ENCODE measurements around the gene TPX2.
"Not testable (repeated sequence)": the region's sequence is repeated elsewhere in the genome, so short reads cannot be mapped to it uniquely, and the experiment has no call there.

TPX2 gene

DNA sequence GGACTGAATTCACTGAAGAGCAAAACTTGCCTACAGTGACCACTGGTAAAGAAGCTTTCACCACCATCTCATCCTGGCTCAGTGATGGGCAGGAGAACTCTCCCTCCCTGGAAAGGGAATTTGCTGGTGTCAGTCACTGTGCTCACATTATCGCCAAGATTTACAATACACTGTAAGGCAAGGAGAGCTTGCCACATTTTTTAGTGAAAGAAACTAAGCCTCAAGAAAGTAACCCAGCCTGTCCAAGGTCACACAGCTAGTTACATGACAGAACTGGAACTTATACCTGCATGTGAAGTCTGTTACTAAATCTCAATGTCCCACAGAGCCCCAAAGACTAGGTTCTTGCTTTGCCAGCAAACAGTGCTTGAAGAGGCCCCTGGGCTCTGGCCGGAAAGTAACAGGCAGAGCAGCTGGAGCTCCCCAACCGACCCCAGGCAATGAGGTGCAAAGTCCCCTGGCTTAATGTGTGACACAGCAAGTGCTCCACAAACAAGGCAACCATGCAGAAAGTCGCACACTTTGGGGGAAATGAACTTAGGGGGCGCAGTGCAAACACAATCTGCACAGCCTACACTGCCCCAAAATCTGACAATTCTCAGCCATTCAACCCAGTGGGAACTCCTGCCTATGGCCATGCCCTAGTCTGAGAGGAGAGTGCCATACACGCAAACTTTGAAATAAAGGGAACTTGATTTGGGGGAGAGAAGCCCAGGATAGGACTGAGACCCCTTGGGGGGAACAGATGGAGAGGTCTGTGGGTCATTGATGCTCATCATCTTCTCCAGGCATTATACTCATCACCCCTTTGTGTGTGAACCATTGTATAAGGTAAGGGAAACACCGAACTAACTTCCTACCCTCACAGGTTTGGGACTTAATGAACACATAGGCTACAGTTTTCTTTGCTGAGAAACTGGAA is 18.3 kb upstream of the TPX2 start:
- DNase-seq, result no peak

DNA sequence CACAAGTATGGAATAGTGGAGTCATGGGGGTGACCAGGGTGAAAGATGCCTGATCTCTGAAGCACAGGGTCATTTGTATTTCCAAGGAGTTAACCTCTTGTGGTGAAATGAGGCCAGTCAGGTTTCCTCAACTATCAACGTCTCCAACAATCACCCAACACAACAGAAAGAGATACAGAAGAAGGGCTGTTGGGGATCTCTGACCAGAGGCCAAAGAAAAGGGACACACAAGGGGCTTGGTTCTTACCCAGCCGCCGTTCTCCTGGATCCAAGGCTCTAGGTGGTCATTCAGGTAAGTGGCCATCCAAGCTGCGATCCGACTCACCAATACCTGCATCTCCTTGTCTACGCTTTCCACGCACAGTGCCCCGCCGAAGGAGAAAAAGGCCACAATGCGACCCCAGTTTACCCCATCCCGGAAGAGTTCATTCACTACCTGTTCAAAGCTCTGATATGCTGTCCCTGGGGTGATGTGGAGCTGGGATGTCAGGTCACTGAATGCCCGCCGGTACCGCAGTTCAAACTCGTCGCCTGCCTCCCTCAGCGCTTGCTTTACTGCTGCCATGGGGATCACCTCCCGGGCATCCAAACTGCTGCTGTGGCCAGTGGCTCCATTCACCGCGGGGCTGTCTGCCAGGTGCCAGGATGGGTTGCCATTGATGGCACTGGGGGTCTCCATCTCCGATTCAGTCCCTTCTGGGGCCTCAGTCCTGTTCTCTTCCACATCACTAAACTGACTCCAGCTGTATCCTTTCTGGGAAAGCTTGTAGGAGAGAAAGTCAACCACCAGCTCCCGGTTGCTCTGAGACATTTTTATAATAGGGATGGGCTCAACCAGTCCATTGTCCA is 17.5 kb upstream of the TPX2 start:
- no peak for DNase-seq

DNA sequence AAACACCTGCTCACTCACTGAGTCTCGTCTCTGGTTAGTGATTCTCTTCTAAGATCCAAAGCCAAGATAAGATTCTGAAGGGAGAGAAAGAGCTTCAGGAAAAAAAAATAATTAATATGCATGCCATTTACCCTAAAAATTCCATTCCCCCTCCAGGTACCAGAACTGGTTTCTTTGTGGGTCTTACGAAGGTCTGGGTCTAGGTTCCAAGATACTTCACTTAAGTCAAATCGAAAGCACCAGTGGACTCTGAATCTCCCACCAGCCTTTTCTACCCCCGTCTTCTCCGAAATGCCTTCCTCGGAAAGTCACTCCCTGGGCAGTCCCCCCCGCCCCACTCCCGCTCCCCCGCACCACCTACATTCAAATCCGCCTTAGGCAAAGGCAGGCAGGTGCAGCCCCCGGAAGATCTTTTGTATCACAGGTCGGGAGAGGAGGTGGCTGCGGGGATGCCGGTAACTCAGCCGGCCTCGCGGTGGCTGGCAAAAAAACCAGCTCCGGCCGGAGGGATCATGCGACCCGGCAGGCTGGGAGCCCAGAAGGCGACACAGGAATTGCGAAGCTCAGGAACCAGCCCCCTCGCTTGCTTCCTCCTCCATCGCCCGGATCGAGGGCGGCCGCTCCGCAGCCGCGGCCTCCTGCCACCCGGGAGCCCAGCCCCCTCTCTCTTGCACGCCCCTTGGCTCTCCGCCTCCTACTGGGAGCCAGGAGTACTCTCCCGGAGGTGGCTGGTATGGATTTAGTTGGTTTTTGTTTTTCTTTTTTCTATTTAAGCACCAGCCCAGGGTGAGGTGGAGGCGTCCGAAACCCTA is 16.6 kb upstream of the TPX2 start, which contains the start of gene BCL2L1:
BCL2L1 (minus strand) TSS at position 612 of the 812 bp plus-strand sequence. CDS start 650 bp downstream, outside the sequence.
- peak; percentile 59 for DNase-seq

DNA sequence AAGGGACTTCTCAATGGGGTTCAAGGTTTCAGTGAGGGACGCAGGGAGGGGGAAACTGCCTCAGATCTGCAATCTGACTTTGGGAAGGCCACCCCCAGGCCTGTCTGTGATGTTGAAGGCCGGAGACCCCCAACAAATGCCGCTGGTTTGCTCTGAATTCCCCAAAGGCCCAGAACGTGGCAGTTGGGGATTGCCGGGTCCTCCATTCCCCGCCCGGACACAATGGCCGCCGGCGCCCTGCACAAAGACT is 16.1 kb upstream of the TPX2 start:
- no peak for DNase-seq

DNA sequence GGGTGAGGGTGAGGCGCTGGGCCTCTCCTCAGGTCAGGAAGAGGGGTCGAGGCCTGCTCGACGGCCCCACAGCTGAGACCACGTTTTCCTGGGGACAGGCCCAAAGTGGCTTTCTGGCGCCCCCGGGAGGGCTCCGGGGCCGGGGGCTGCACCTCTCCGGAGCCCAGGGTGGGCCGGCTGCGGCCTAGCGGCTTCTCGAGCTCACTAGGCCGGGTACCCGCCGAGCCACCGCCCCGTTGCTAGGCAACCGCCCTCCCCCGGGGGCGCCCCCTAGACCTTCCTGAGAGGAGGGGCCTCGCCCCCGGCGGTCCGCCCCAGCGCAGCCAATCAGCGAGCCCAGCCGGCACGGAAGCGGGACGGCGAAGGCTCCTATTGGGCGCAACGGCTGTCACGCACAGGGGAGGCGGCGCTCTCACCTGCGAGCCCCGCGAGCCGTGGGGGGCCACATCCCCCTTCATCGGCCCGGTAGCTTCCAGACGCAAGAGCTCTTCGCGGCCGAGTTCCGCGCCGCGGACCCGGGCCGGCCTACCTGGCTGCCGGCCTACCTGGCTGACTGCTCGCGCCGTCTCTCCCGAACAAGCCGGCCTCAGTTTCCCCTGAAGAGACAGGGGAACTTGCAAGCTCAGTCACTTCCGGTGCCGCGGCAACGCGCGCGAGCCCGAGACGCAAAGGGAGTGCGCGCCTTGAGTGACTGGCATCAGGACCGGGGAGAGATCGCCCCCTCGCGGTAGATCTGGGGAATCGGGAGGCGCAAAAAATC is 15.6 kb upstream of the TPX2 start:
- DNase-seq, result peak; percentile 79

DNA sequence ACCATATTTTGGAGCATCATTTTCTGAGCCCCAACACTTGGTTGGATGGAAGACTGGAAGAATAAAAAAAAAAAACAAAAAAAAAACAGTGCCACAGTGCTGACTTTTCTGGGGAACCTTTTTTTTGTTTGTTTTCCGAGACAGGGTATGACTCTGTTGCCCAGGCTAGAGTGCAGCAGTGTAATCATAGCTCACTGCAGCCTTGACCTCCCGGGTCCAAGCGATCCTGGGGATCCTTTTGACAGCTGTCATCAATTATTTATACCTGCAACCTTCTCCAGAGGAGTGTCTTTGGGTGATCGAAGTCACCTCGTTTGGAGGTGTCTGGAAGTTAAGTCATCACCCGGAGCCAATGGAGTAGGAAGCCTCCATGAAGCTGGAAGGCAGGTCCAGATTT is 7.8 kb upstream of the TPX2 start:
- no peak for DNase-seq

DNA sequence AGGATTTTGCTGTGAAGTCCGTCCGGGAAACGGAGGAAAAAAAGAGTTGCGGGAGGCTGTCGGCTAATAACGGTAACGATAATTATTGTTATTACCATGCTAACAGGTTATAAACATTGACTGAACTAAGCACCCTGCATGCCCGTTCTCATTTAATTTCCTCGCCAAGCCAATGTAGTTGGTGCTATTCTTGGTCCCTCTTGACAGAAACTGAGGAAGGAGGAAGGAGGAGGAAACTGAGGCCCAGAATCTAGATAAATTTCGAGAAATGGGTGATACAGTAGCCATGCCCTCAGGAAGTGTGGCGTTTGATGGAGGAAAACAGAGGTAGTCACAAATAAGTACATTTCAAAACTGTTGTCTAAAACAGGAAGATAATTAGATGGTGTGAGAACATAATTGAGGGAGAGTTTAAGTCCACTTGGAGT is 474 bp downstream of the TPX2 start:
- no peak for DNase-seq

DNA sequence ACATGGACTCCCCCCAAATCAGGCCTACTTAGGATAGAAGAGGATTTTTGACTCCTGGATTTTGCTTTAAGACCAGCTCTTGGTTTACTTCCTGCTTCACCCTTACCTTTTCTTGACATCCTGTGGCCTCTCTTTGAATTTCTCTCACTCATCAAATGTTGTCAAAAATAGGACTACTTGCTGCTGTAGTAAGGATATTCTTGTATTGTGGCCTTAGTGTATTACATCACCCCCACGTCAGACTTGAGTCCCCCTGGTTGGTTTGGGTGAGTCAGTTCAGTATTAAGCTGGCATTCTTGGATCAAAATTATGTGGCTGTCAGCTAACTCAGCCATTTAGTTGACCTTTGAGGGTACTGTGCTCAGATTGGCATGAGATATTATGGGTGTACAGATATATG is 1.1 kb downstream of the TPX2 start:
- DNase-seq, result no peak

DNA sequence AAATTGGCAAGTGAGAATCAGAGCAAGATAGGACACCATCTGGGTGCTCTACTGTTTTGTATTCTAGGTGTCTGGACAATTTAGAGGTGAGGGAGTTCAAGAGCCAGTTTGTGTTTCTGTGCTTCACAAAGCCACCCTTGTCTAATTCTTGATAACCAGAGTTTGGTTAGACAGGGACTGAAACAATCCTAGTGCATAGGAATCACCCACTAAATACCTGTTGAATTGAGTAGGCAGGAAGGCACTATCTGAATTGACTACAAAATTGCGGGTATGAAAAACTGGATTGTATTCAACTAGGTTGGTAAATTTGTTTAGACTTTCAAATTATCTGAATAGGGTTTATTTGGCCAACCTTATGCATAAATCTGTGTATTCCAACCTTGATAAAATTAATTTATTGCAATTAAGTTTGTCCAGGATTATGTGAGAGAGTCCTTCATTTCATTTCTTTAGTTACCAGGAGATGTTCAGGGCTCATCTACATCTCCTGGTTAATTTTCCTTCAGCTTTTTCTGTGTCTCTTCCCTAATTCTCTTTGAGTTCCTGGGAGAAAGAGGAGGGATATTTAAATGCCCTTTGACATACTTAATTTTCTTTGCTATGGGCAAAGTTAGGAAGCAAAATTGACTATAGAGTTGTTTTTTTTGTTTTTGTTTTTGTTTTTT is 1.7 kb downstream of the TPX2 start:
- no peak for DNase-seq

DNA sequence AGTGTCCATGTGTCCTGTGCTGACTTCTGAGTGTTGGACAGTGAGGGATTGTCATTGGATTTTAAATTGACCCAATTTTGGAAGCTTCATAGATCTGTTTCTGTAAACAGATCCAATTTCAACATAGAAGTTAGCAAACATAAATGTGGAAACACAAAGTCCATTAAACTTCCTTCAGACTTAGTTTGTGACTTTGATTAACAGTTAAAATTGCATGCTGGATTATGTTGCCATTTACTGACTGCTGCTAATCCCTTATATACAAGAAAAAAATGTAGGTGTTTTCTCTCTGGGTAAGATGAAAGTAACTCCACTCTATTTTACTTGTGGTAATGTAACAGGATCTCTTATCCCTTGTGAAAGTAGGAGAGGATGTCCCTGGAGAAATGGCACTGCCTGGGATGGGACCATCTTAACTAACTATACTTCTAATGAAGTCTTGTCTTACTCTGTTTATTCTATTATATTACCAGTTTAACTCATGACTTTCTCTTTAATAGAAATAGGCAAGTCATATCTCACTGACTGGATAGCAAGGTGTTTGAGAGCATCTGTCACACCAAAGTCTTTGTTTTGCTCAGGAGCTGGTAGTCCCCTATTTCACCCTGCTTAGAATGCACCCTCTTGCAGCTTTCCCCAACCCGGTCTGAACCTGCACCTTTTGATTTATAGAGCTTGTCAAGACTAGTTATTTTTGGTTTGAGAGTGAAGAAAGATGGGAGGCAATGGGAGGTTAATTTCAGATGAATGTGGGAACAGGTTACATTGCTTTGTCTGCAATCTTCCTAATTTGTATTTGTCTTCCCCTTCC is 7.2 kb downstream of the TPX2 start:
- DNase-seq, result no peak

DNA sequence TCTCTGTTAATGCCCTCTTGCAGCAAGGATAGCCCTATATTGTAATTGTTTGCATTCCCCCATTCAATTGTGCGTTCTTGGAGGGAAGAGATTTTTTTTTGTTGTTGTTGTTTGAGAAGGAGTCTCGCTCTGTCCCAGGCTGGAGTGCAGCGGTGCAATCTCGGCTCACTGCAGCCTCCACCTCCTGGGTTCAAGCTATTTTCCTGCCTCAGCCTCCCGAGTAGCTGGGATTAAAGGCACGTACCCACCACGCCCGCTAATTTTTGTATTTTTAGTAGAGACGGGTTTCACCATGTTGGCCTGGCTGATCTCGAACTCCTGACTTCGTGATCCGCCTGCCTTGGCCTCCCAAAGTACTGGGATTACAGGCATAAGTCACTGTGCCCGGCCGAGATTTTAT is 7.9 kb downstream of the TPX2 start:
- DNase-seq, result not testable (repeated sequence)

DNA sequence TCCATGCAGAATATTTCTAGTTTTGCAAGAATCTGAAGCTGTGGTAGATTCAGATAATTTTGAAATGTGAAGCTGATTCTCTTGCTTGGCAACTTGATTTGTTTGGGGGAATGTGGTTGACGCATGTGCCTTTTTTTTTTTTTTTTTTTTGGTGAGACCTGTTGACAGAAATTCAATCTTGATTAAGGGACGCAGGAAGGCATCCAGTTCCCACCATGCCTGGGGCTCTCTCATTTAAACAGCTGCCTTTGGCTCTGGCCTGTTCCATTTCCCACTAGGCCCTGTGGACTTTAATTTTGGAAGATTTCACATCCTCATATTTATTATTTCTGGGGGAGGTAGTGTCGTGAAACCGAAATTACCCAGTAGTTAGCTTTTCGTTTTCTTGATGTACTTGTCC is 8.6 kb downstream of the TPX2 start:
- DNase-seq, result no peak

DNA sequence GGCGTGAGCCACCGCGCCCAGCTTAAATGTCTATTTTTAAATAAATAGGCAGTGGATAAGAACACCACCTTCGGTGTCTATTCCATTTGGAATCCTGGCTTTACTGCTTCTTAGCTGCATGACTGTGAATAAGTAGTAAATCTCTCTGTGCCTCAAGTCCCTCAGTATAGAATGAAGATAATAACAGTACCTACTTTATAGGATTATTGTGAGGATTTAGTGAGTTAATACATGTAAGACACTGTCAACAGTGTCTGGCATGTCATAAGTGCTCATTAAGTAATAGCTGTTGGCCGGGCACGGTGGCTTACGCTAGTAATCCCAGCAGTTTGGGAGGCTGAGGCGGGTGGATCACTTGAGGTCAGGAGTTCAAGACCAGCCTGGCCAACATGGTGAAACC is 10.1 kb downstream of the TPX2 start:
- DNase-seq, result no peak

DNA sequence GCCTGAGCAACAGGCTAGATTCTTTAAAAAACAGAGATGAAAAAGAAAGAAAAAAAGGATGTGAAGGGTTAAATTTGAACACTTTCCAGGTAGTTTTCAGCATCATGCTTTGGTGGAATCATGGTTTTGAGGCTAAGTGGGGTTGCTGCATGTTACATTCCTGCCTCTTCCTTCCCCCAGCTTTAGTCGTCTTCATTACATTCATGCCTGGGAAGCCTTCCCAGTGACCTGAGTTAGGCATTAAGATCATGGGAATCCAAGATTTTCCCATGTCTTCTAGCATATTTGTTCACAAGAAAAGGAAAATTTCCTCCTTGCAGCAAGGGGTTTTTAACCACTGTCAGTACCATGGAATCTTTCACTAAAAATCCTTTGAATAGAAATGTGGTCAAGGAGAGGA is 12.0 kb downstream of the TPX2 start:
- no peak for DNase-seq

DNA sequence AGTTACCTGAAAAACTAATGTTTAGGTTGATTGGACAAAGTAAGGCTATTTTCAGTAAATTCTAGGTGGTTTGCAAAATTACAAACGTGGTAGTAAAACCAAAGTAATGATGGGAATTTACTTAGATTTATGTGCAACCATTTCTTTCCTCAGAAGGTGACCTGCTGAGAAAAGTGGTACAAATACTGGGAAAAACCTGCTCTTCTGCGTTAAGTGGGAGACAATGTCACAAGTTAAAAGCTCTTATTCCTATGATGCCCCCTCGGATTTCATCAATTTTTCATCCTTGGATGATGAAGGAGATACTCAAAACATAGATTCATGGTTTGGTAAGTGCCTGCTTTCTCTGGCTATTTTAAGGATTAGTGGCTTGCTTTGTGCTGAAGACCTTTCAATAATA is 18.2 kb downstream of the TPX2 start:
- no peak for DNase-seq

DNA sequence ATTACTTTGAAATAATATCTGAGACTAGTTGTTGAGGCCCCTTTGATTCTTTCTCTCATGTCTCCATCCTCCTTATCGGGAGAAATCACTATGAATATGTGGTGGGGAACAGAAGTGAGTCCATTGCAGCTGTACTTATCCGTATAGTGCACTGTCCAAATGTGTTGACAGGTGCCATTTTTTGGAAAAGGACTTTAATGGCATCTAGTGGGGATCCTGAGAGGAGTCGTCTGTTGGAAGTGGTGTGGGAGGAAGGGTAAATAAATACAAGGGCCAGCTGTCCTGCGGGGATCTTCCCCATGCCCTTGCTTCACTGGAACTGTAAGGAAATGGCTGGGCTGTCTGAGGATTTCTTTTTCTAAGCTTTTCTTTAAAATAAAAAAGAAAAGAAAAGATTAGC is 19.4 kb downstream of the TPX2 start:
- no peak for DNase-seq

DNA sequence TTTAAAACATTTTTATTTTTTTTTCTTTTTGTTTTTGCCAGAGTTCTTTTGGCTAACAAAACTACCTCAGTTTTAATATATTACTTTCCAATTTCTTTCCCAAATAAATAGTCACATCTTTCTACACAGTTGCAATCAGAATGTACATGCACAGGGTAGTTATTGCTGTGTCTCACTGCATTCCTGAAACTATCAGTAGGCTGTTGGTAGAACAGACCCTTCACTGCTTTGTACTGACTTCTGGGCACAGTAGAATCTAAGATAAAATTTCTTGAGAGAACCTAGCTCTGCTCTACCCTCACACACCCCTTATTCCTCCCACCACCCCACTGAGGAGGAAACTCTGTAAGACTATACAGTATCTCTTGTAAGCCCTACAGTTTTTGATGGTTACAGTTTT is 19.9 kb downstream of the TPX2 start:
- no peak for DNase-seq

DNA sequence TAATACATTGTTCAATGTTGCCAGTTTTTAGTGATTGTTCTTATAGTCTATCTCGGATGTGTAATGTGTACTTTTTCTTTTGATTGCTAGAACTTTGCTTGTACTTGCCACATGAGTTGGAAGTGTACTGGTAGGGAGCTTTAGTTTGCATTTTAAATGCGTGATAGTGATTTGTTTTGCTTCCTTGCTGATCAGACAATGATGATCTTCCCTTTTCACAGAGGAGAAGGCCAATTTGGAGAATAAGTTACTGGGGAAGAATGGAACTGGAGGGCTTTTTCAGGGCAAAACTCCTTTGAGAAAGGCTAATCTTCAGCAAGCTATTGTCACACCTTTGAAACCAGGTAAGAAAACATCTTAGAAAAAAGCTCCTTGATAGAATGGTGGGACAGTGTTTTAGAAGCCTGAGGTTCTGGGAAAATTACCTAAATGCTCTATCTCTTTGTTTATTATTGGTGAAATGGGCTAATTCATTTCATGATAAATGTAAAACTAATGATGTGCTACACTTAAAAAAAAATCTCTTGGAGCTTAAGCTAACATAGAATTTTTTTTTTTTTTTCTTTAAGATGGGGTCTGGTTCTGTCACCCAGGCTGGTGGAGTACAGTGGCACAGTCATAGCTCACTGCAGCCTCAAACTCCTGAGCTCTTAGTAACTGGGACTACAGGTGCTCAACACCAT is 20.9 kb downstream of the TPX2 start:
- no peak for DNase-seq

DNA sequence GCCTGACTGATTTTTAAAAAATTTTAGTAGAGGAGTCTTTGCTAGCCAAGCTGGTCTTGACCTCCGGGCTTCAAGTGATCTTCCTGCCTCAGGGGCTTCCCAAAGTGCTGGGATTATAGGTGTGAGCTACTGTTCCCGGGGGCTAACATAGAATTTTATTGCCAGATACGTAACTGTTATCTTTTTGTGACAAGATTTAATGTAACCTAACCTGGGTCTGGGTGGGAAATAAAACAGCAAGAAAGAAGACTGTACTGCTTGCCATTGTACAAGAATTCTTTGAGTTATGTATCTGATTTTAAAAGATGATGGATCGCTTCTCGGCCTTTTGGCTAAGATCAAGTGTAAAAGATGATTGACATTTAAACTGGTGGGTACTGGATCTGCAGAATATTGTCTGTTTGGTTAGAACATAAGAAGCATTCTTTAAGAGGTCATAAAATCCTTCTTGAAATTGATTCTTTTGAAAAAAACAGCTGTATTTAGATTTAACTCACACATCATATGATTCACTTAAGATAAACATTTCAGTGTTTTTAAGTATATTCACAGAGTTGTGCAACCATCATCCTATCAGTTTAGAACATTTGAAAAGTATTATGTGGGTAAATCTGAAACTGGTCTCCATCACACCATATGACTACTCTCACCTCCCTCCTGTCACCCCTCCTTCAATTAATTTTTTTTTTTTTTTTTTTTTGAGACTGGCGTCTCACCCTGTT is 21.6 kb downstream of the TPX2 start:
- DNase-seq, result no peak

Measured in NCI-H2081 treated with DMSO at 0.1 percent for 48 hours (cell line).